CD14-positive monocyte (primary cell): ENCODE measurements around the gene BCS1L. TPM values are rescaled to one million over a fixed set of nuclear protein-coding genes. Genes with fewer than 3 reads are reported as not detected.

Experiments
- DNase-seq, 3 donors: peaks; one replicate each; pipeline ENCODE4 v3.0.0-alpha.2; 2011 to 2022
- H2AFZ ChIP-seq: 2 replicates; pipeline ENCODE4 v1.6.0; 2012; ENCODE audit warnings: mild to moderate bottlenecking, low read depth, low read length, inconsistent platforms; ENCODE audit not compliant: insufficient read depth, poor library complexity, severe bottlenecking
- H3K27ac ChIP-seq, 2 donors: 1 replicate in 1 of 2; 2 replicates in 1 of 2; pipeline ENCODE4 v1.5.1; 2012 to 2013; ENCODE audit warnings: low read length in 2 of 2, control low read depth in 1 of 2, inconsistent platforms in 1 of 2, low read depth in 1 of 2, mild to moderate bottlenecking in 1 of 2
- H3K27me3 ChIP-seq, 2 donors: one replicate each; pipeline versions ENCODE4 v1.6.0 to v1.6.1; 2011 to 2013; ENCODE audit warnings: low read length in 2 of 2; ENCODE audit not compliant: control insufficient read depth in 2 of 2, insufficient read depth in 2 of 2
- H3K36me3 ChIP-seq, 2 donors: replicated peaks in 1 of 2; 1 replicate in 1 of 2; 2 replicates in 1 of 2; pipeline versions ENCODE4 v1.5.1 to v1.6.1; 2012 to 2013; ENCODE audit warnings: low read length in 2 of 2, control low read depth in 1 of 2, inconsistent platforms in 1 of 2, mild to moderate bottlenecking in 1 of 2; ENCODE audit not compliant: insufficient read depth in 2 of 2, control insufficient read depth in 1 of 2
- H3K4me1 ChIP-seq, 2 donors: 1 replicate in 1 of 2; 2 replicates in 1 of 2; pipeline versions ENCODE4 v1.5.1 to v1.6.1; 2012 to 2013; ENCODE audit warnings: low read length in 2 of 2, control low read depth in 1 of 2, inconsistent platforms in 1 of 2, mild to moderate bottlenecking in 1 of 2, moderate library complexity in 1 of 2; ENCODE audit not compliant: insufficient read depth in 2 of 2, control insufficient read depth in 1 of 2
- H3K4me2 ChIP-seq: replicated peaks from 2 replicates; pipeline ENCODE3; 2012; ENCODE audit warnings: low read length, moderate library complexity, mild to moderate bottlenecking; ENCODE audit not compliant: poor library complexity, severe bottlenecking; ENCODE audit errors: extremely low read depth
- H3K4me3 ChIP-seq, 3 experiments: fragments of 200-600 bp in 1 of 3; sonication (generic) in 1 of 3; replicated peaks in 1 of 3; 1 replicate in 2 of 3; 2 replicates in 1 of 3; pipeline ENCODE4 v1.5.1; 2011 to 2013; ENCODE audit warnings: low read length in 3 of 3, mild to moderate bottlenecking in 3 of 3, control low read depth in 2 of 3, low read depth in 2 of 3, inconsistent platforms in 1 of 3, moderate library complexity in 1 of 3
- H3K79me2 ChIP-seq: 2 replicates; pipeline ENCODE4 v1.6.0; 2012; ENCODE audit warnings: mild to moderate bottlenecking, control low read depth, inconsistent platforms, low read length, moderate library complexity; ENCODE audit not compliant: insufficient read depth
- H3K9ac ChIP-seq: 2 replicates; pipeline ENCODE4 v1.6.0; 2017; ENCODE audit warnings: low read length, mild to moderate bottlenecking; ENCODE audit not compliant: insufficient read depth, poor library complexity, severe bottlenecking
- H3K9me3 ChIP-seq, 2 donors: replicated peaks in 1 of 2; 1 replicate in 1 of 2; 2 replicates in 1 of 2; pipeline versions ENCODE4 v1.5.1 to v1.6.1; 2012 to 2013; ENCODE audit warnings: low read length in 2 of 2, control low read depth in 1 of 2; ENCODE audit not compliant: control insufficient read depth in 1 of 2, insufficient read depth in 1 of 2
- H4K20me1 ChIP-seq: 2 replicates; pipeline ENCODE4 v1.6.0; 2012; ENCODE audit warnings: mild to moderate bottlenecking, low read length, control low read depth, moderate library complexity; ENCODE audit not compliant: insufficient read depth
- H3K27ac Mint-ChIP-seq, 7 donors: one replicate each; pipeline ENCODE4 v1.8.0; 2020; ENCODE audit warnings: mild to moderate bottlenecking in 7 of 7, mixed read lengths in 7 of 7, moderate library complexity in 6 of 7, inconsistent platforms in 2 of 7
- H3K27me3 Mint-ChIP-seq, 3 donors: one replicate each; pipeline ENCODE4 v1.8.0; 2021 to 2022; ENCODE audit warnings: low read depth in 3 of 3, mild to moderate bottlenecking in 3 of 3, mixed read lengths in 3 of 3, moderate library complexity in 3 of 3, inconsistent platforms in 1 of 3
- H3K36me3 Mint-ChIP-seq, 2 donors: one replicate each; pipeline ENCODE4 v1.8.0; 2020; ENCODE audit warnings: mixed read lengths in 2 of 2, inconsistent platforms in 1 of 2, mild to moderate bottlenecking in 1 of 2
- H3K4me1 Mint-ChIP-seq: one replicate; pipeline ENCODE4 v1.8.0; 2020; ENCODE audit warnings: mild to moderate bottlenecking, mixed read lengths
- H3K4me3 Mint-ChIP-seq, 2 donors: one replicate each; pipeline ENCODE4 v1.8.0; 2020; ENCODE audit warnings: mild to moderate bottlenecking in 2 of 2, mixed read lengths in 2 of 2, moderate library complexity in 1 of 2
- H3K9me3 Mint-ChIP-seq, 7 donors: one replicate each; pipeline ENCODE4 v1.8.0; 2020 to 2022; ENCODE audit warnings: mixed read lengths in 7 of 7, mild to moderate bottlenecking in 6 of 7, moderate library complexity in 6 of 7, inconsistent platforms in 2 of 7
- CTCF ChIP-seq: fragments of 200-600 bp; IDR thresholded peaks from one replicate; pipeline ENCODE4 v1.8.0; 2022; ENCODE audit warnings: antibody characterized with exemption, mild to moderate bottlenecking
- WGBS: methylation state at CpG from one replicate; pipeline ENCODE4 v1.1.5; 2013; ENCODE audit warnings: missing lambda C conversion rate; ENCODE audit not compliant: insufficient coverage; 5-methylcytosine and 5-hydroxymethylcytosine counted together
- intact Hi-C, 2 donors: fragments of 100-400 bp; cut with micrococcal nuclease; formaldehyde crosslinking; loops; one replicate each; pipeline versions ENCODE4 v1.15.0 to v1.15.1; 2023
- polyA plus RNA-seq, 3 donors: library from polyadenylated mRNA; depleted of rRNA in 1 of 3; unstranded in 2 of 3; stranded (reverse) in 1 of 3; fragments of 300-500 nt in 2 of 3; fragments of >200 nt in 1 of 3; fragmentation: Illumina TruSeq in 2 of 3; gene quantifications; 1 replicate in 2 of 3; 2 replicates in 1 of 3; pipeline ENCODE4 v1.2.3, GENCODE V29; 2012 to 2021

BCS1L gene
- polyA plus RNA-seq, 3 donors, result 10.5 to 42.9 (median 12.3) TPM

DNA sequence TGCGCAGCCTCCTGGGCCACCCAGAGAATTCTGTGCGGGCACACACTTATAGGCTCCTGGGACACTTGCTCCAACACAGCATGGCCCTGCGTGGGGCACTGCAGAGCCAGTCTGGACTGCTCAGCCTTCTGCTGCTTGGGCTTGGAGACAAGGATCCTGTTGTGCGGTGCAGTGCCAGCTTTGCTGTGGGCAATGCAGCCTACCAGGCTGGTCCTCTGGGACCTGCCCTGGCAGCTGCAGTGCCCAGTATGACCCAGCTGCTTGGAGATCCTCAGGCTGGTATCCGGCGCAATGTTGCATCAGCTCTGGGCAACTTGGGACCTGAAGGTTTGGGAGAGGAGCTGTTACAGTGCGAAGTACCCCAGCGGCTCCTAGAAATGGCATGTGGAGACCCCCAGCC is 39.4 kb downstream of the BCS1L start:
- 92% methylated on average over 6 of the region's 8 CpGs for WGBS
- Histone ChIP-seq H3K9ac (no peak overlapping the region), H3K79me2 (no peaks in the 10 kb centered on the region), H4K20me1 (no peaks in the 10 kb centered on the region), H3K4me1 (peaks cover 6 to 8% of the 10 kb centered on the region in 2 donors), H3K36me3 (no peaks in the 10 kb centered on the region), H3K27me3 (no peaks in the 10 kb centered on the region), H3K9me3 (no peaks in the 10 kb centered on the region), H3K4me3 (no peak overlapping the region), H3K4me2 (no peak overlapping the region), H2AFZ (no peak overlapping the region), H3K27ac (no peak overlapping the region)
- Mint-ChIP-seq H3K36me3 (peaks cover 5% of the 10 kb centered on the region in 2 donors), H3K4me3 (no peak overlapping the region), H3K4me1 (peaks cover 9% of the 10 kb centered on the region), H3K27ac (no peak overlapping the region), H3K9me3 (no peaks in the 10 kb centered on the region), H3K27me3 (peaks cover 0 to 1% (median 0%) of the 10 kb centered on the region in 3 donors)
- TF ChIP-seq CTCF, result no peak
- intact Hi-C loops, result no loop called here
- no peak for DNase-seq

GRCh38 chr2:218701806-218702205 is 42.3 kb downstream of the BCS1L start:
- peaks cover 6 to 8% of the 10 kb centered on the region in 2 donors for H3K4me1 ChIP-seq
- no peak overlapping the region for H2AFZ ChIP-seq
- intact Hi-C loops, result no loop called here
- no peak overlapping the region for H3K4me3 ChIP-seq
- no peak for DNase-seq
- H3K36me3 ChIP-seq, result no peaks in the 10 kb centered on the region
- no peaks in the 10 kb centered on the region for H3K27me3 ChIP-seq
- no peak overlapping the region for H3K9ac ChIP-seq
- H4K20me1 ChIP-seq, result no peaks in the 10 kb centered on the region
- H3K79me2 ChIP-seq, result no peaks in the 10 kb centered on the region
- no peaks in the 10 kb centered on the region for H3K9me3 ChIP-seq
- TF ChIP-seq CTCF, result no peak
- H3K27ac ChIP-seq, result no peak overlapping the region
- no peak overlapping the region for H3K27ac Mint-ChIP-seq
- WGBS, result 78% methylated on average over 1 of the region's 2 CpGs
- peaks cover 4 to 5% of the 10 kb centered on the region in 2 donors for H3K36me3 Mint-ChIP-seq
- H3K9me3 Mint-ChIP-seq, result no peaks in the 10 kb centered on the region
- peaks cover 9% of the 10 kb centered on the region for H3K4me1 Mint-ChIP-seq
- peaks cover 0 to 4% (median 1%) of the 10 kb centered on the region in 3 donors for H3K27me3 Mint-ChIP-seq
- no peak overlapping the region for H3K4me2 ChIP-seq
- H3K4me3 Mint-ChIP-seq, result no peak overlapping the region
